ENCODE data around the gene CISTR.

CISTR gene

DNA sequence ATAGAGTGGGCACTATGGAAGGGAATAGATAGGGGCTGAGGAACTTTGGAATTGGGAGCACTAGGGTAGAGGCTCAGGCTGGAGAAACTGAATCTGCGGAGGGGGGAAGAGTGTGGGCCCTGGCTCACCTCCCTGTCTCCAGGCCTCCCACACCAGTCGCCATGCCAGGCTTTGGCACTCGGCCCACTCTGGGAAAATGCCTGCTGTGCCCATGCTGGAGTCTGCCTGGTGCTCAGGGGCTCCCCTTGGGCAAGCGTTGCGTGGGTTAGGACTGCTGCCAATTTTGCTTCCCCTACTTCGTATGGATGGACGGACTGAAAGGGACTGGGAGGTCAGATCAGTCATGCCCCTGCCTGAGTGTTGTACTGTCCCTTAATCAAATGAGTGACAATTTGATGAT lies 34.6 kb upstream of the CISTR start:
- no peak overlapping the region for H3K4me3 ChIP-seq (replicated peaks; ENCODE audit: insufficient read depth, low read length)
- DNase-seq (ENCODE audit: low read depth in 1 of 2, low spot score in 1 of 2): no peak
- no peak overlapping the region for H3K27ac ChIP-seq (replicated peaks)
- no peak for TF ChIP-seq SPI1 (IDR thresholded peaks at IDR 0.05; ENCODE audit: borderline replicate concordance, low read depth)
- TF ChIP-seq, protein P1, sequence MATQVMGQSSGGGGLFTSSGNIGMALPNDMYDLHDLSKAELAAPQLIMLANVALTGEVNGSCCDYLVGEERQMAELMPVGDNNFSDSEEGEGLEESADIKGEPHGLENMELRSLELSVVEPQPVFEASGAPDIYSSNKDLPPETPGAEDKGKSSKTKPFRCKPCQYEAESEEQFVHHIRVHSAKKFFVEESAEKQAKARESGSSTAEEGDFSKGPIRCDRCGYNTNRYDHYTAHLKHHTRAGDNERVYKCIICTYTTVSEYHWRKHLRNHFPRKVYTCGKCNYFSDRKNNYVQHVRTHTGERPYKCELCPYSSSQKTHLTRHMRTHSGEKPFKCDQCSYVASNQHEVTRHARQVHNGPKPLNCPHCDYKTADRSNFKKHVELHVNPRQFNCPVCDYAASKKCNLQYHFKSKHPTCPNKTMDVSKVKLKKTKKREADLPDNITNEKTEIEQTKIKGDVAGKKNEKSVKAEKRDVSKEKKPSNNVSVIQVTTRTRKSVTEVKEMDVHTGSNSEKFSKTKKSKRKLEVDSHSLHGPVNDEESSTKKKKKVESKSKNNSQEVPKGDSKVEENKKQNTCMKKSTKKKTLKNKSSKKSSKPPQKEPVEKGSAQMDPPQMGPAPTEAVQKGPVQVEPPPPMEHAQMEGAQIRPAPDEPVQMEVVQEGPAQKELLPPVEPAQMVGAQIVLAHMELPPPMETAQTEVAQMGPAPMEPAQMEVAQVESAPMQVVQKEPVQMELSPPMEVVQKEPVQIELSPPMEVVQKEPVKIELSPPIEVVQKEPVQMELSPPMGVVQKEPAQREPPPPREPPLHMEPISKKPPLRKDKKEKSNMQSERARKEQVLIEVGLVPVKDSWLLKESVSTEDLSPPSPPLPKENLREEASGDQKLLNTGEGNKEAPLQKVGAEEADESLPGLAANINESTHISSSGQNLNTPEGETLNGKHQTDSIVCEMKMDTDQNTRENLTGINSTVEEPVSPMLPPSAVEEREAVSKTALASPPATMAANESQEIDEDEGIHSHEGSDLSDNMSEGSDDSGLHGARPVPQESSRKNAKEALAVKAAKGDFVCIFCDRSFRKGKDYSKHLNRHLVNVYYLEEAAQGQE (IDR thresholded peaks at IDR 0.05; ENCODE audit: insufficient replicate concordance, low read depth): no peak
- H3K27me3 ChIP-seq (ENCODE audit: insufficient read depth, poor library complexity, severe bottlenecking): peaks cover 22% of the 10 kb centered on the region

DNA sequence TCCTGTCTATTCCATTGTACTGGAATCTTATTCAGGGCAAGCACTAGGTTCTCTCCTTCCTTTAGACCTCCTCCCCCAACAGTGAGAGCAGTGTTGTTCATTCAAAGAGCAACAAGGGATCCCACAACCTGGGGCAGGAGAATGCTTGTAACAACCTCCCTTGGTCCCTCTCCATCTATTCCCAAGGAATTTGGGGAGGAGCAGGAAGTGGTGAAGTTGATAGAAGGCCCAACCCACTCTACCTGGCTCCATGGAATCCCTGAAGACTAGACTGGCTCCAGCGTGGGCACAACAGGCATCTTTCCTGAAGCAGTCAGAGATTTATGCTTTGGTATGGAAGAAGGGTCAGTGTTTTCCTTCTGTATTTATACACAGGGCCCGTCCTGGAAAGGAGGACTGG lies 33.4 kb upstream of the CISTR start:
- Histone ChIP-seq H3K4me3 (replicated peaks; ENCODE audit: insufficient read depth, low read length) (no peak overlapping the region), H3K27me3 (ENCODE audit: insufficient read depth, poor library complexity, severe bottlenecking) (peaks cover 31% of the 10 kb centered on the region), H3K27ac (replicated peaks) (no peak overlapping the region)
- TF ChIP-seq, protein P2, sequence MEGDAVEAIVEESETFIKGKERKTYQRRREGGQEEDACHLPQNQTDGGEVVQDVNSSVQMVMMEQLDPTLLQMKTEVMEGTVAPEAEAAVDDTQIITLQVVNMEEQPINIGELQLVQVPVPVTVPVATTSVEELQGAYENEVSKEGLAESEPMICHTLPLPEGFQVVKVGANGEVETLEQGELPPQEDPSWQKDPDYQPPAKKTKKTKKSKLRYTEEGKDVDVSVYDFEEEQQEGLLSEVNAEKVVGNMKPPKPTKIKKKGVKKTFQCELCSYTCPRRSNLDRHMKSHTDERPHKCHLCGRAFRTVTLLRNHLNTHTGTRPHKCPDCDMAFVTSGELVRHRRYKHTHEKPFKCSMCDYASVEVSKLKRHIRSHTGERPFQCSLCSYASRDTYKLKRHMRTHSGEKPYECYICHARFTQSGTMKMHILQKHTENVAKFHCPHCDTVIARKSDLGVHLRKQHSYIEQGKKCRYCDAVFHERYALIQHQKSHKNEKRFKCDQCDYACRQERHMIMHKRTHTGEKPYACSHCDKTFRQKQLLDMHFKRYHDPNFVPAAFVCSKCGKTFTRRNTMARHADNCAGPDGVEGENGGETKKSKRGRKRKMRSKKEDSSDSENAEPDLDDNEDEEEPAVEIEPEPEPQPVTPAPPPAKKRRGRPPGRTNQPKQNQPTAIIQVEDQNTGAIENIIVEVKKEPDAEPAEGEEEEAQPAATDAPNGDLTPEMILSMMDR (IDR thresholded peaks at IDR 0.05; ENCODE audit: insufficient read depth, low read length): no peak
- TF ChIP-seq POLR2AphosphoS5 (IDR thresholded peaks at IDR 0.05; ENCODE audit: low read depth): no peak
- TF ChIP-seq, protein P1 (IDR thresholded peaks at IDR 0.05; ENCODE audit: insufficient replicate concordance, low read depth): no peak
- TF ChIP-seq GABPA (IDR thresholded peaks at IDR 0.05; ENCODE audit: low read depth): no peak
- no peak for TF ChIP-seq SPI1 (IDR thresholded peaks at IDR 0.05; ENCODE audit: borderline replicate concordance, low read depth)
- no peak for DNase-seq (ENCODE audit: low read depth in 1 of 2, low spot score in 1 of 2)

DNA sequence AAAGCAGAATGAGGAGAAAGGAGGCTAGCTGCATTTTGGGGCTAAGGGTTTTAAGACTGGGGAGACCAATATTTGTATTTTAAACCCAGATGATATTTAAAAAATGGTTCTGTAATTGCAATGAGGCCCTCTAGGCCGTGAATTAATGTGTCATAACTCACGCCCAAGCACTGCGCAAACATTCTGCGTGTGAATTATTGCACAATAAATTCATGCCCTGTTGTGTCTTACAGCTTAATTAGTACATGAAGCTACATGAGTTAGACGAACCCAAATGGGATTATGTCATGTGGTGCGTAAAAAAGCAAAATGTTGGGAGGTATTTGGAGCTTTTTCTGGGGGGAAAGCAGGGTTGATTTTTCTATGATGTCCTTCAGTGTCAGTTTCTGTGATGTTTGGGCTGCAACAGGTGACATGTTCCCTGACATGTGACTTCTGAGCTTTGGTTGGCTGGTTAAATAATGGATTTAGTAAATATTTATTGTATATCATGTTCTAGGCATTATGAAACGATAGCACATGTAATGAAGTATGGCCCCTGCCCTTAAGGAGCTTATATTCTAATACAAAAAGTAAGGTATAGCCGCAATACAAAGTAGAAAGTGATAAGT lies 30.4 kb upstream of the CISTR start:
- TF ChIP-seq, protein P2 (IDR thresholded peaks at IDR 0.05; ENCODE audit: insufficient read depth, low read length): no peak
- Histone ChIP-seq H3K4me3 (replicated peaks; ENCODE audit: insufficient read depth, low read length) (no peak overlapping the region), H3K27ac (replicated peaks) (no peak overlapping the region), H3K27me3 (ENCODE audit: insufficient read depth, poor library complexity, severe bottlenecking) (peaks cover 24% of the 10 kb centered on the region)
- DNase-seq (ENCODE audit: low read depth in 1 of 2, low spot score in 1 of 2): no peak

DNA sequence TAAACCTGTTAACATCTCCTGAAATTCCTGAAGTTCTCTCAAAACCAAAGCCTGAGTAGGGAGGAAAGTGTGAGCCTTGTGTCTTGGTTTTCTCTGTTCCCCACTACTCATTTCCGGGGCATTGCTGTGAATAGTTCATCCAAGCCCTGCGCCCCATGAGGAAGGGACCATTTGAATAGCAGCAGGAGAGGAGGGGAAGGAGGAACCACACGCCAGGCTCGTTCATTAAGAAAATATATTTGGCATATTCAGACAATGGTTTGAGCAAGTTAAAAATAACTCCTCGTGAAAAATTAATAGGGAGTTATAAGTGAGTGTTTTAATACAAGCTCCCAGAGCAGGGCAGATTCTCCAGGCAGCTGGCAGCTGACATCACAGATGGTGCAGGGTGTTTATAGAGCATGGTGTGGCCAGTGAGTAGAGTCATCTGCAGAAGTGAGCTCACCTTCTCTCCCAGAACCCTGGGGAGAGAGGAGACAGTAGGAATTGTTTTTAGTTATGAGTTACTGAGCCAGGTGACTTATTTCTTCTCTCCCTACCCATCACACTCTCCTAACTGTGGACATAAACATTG lies 29.5 kb upstream of the CISTR start:
- H3K27ac ChIP-seq (replicated peaks): no peak overlapping the region
- H3K27me3 ChIP-seq (ENCODE audit: insufficient read depth, poor library complexity, severe bottlenecking): peaks cover 31% of the 10 kb centered on the region
- DNase-seq (ENCODE audit: low read depth in 1 of 2, low spot score in 1 of 2): no peak
- H3K4me3 ChIP-seq (replicated peaks; ENCODE audit: insufficient read depth, low read length): no peak overlapping the region
- TF ChIP-seq, protein P1 (IDR thresholded peaks at IDR 0.05; ENCODE audit: insufficient replicate concordance, low read depth): no peak
- TF ChIP-seq, protein P2 (IDR thresholded peaks at IDR 0.05; ENCODE audit: insufficient read depth, low read length): no peak
- TF ChIP-seq GABPA (IDR thresholded peaks at IDR 0.05; ENCODE audit: low read depth): no peak
- no peak for TF ChIP-seq SPI1 (IDR thresholded peaks at IDR 0.05; ENCODE audit: borderline replicate concordance, low read depth)
- TF ChIP-seq POLR2AphosphoS5 (IDR thresholded peaks at IDR 0.05; ENCODE audit: low read depth): no peak

All from HL-60 (cell line).